HL-60 (cell line): ENCODE results near the gene CCDC102A.

Experiments
- DNase-seq, 2 experiments: peaks; one replicate each; pipeline ENCODE4 v3.0.0-alpha.2; 2010 to 2020; ENCODE audit warnings: low read depth in 1 of 2, low spot score in 1 of 2
- H3K27ac ChIP-seq: fragments of 250-450 bp; sonication (Bioruptor Pico); replicated peaks from 2 replicates; pipeline ENCODE4 v1.5.1; 2020; ENCODE audit warnings: mild to moderate bottlenecking, moderate library complexity
- H3K27me3 ChIP-seq: fragments of 250-450 bp; sonication (Bioruptor Pico); 2 replicates; pipeline ENCODE4 v1.5.1; 2021; ENCODE audit warnings: mild to moderate bottlenecking, moderate library complexity; ENCODE audit not compliant: insufficient read depth, poor library complexity, severe bottlenecking
- H3K4me3 ChIP-seq: replicated peaks from 2 replicates; pipeline ENCODE4 v1.5.1; 2011; ENCODE audit warnings: mild to moderate bottlenecking, control low read depth, low read length; ENCODE audit not compliant: insufficient read depth
- GABPA ChIP-seq: IDR thresholded peaks from 2 replicates; pipeline ENCODE4 v1.6.1; 2012; ENCODE audit warnings: low read depth
- POLR2AphosphoS5 ChIP-seq: IDR thresholded peaks from 2 replicates; pipeline ENCODE4 v1.6.1; 2012; ENCODE audit warnings: low read depth
- SPI1 ChIP-seq: IDR thresholded peaks from 2 replicates; pipeline ENCODE4 v1.6.1; 2012; ENCODE audit warnings: low read depth, mild to moderate bottlenecking, borderline replicate concordance
- TF ChIP-seq, protein P1 (sequence below): IDR thresholded peaks from 2 replicates; pipeline ENCODE4 v1.6.1; 2012; ENCODE audit warnings: low read depth; ENCODE audit not compliant: insufficient replicate concordance
- TF ChIP-seq, protein P2 (sequence below): IDR thresholded peaks from one replicate; pipeline ENCODE4 v1.5.1; 2011; ENCODE audit warnings: low read length, control low read depth, inconsistent platforms; ENCODE audit not compliant: insufficient read depth

CCDC102A gene

DNA sequence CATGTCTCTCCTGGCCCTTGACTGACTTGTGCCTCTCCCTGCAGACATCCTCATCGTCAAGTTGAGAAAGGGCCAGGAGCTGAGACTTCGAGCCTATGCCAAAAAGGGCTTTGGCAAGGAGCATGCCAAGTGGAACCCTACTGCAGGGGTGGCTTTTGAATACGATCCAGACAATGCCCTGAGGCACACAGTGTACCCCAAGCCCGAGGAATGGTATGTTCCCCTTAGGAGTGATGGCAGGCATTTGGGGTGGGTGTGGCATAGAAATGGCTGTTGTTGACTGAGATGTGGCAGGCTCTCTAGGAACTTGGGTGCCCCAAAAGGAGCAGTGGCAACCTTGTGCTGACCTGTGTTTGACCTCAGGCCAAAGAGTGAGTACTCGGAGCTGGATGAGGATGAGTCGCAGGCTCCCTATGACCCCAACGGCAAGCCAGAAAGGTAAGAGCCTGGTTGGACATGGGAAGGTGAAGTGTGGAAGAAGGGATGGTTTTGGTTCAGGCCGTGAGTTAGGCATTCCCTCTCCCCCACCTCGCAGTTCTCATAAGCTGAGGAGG lies 66.4 kb downstream of the CCDC102A start:
- Histone ChIP-seq H3K27me3 (no peaks in the 10 kb centered on the region), H3K4me3 (no peak overlapping the region), H3K27ac (no peak overlapping the region)
- no peak for DNase-seq
- TF ChIP-seq, protein P1, sequence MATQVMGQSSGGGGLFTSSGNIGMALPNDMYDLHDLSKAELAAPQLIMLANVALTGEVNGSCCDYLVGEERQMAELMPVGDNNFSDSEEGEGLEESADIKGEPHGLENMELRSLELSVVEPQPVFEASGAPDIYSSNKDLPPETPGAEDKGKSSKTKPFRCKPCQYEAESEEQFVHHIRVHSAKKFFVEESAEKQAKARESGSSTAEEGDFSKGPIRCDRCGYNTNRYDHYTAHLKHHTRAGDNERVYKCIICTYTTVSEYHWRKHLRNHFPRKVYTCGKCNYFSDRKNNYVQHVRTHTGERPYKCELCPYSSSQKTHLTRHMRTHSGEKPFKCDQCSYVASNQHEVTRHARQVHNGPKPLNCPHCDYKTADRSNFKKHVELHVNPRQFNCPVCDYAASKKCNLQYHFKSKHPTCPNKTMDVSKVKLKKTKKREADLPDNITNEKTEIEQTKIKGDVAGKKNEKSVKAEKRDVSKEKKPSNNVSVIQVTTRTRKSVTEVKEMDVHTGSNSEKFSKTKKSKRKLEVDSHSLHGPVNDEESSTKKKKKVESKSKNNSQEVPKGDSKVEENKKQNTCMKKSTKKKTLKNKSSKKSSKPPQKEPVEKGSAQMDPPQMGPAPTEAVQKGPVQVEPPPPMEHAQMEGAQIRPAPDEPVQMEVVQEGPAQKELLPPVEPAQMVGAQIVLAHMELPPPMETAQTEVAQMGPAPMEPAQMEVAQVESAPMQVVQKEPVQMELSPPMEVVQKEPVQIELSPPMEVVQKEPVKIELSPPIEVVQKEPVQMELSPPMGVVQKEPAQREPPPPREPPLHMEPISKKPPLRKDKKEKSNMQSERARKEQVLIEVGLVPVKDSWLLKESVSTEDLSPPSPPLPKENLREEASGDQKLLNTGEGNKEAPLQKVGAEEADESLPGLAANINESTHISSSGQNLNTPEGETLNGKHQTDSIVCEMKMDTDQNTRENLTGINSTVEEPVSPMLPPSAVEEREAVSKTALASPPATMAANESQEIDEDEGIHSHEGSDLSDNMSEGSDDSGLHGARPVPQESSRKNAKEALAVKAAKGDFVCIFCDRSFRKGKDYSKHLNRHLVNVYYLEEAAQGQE, result no peak
- TF ChIP-seq SPI1 (no peak), POLR2AphosphoS5 (no peak), GABPA (no peak)
- TF ChIP-seq, protein P2, sequence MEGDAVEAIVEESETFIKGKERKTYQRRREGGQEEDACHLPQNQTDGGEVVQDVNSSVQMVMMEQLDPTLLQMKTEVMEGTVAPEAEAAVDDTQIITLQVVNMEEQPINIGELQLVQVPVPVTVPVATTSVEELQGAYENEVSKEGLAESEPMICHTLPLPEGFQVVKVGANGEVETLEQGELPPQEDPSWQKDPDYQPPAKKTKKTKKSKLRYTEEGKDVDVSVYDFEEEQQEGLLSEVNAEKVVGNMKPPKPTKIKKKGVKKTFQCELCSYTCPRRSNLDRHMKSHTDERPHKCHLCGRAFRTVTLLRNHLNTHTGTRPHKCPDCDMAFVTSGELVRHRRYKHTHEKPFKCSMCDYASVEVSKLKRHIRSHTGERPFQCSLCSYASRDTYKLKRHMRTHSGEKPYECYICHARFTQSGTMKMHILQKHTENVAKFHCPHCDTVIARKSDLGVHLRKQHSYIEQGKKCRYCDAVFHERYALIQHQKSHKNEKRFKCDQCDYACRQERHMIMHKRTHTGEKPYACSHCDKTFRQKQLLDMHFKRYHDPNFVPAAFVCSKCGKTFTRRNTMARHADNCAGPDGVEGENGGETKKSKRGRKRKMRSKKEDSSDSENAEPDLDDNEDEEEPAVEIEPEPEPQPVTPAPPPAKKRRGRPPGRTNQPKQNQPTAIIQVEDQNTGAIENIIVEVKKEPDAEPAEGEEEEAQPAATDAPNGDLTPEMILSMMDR, result no peak

DNA sequence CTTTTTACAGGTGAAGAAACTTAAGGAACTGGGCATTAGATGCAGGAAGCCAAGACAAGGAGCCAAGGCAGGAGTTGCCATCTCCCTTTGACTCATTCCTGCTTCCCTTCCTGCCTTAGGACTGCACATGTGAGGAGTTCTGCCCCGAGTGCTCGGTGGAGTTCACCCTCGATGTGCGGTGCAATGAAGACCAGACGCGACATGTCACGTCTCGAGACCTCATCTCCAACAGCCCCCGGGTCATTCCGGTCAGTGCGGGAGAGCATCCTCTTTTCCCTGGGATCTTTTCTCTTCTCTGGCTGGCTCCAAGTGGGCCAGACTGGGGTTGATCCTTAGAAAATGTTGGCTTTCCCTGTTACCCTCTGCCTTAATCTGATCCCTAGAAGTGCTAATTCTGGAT lies 67.3 kb downstream of the CCDC102A start:
- H3K27ac ChIP-seq, result no peak overlapping the region
- no peak overlapping the region for H3K4me3 ChIP-seq
- TF ChIP-seq, protein P2, result no peak
- no peak for TF ChIP-seq GABPA
- no peak for TF ChIP-seq POLR2AphosphoS5
- no peak for TF ChIP-seq SPI1
- TF ChIP-seq, protein P1, result no peak

DNA sequence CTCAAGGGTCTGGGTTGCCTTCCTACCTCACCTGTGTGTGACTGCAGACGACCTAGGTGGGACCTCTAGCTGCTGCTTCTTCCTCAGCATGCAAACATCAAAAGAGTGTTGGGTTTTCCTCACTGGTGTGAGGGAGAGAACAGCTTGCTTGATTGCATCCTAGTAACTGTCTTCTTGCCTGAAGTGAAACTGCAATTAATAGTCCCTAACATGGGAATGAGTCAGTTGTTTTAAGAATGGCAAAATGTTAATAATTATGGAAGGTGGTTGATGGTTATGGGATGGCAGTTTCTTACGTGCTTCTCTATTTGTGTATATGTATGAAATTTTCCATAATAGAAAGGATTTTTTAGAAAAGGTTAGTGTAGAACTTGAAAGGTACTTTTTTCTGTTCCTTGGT lies 68.0 kb downstream of the CCDC102A start:
- H3K4me3 ChIP-seq, result no peak overlapping the region
- DNase-seq, result no peak
- H3K27me3 ChIP-seq, result no peaks in the 10 kb centered on the region
- TF ChIP-seq SPI1, result no peak
- TF ChIP-seq POLR2AphosphoS5, result no peak
- TF ChIP-seq GABPA, result no peak
- TF ChIP-seq, protein P1, result no peak
- TF ChIP-seq, protein P2, result no peak
- H3K27ac ChIP-seq, result no peak overlapping the region

More for the DNA sequence above, 67.3 kb downstream of the CCDC102A start:
- H3K27me3 ChIP-seq, result no peaks in the 10 kb centered on the region
- no peak for DNase-seq
